Measurements from ENCODE around the gene PCDHB9. TPM values are rescaled to one million over a fixed set of nuclear protein-coding genes. Genes with fewer than 3 reads are reported as not detected.

Gene PCDHB9
- total RNA-seq, 1 experiment from 2014 or later: 0.11 TPM

Other genes with a start within 250 kb of the PCDHB9 start
- gene PCDHAC2, start 220.7 kb upstream of the PCDHB9 start, total RNA-seq (2014; rRNA removed; shearing (Covaris generic); ENCODE audit: low replicate concordance): not detected in 2 replicates
- gene PCDHB1, start 135.8 kb upstream of the PCDHB9 start, total RNA-seq (2014; rRNA removed; shearing (Covaris generic); ENCODE audit: low replicate concordance): not detected in 2 replicates
- not detected in 2 replicates for gene PCDHB2, start 92.5 kb upstream of the PCDHB9 start, total RNA-seq (2014; rRNA removed; shearing (Covaris generic); ENCODE audit: low replicate concordance)
- not detected in 2 replicates for gene PCDHB3, start 86.7 kb upstream of the PCDHB9 start, total RNA-seq (2014; rRNA removed; shearing (Covaris generic); ENCODE audit: low replicate concordance)
- gene PCDHB4, start 65.3 kb upstream of the PCDHB9 start, total RNA-seq (2014; rRNA removed; shearing (Covaris generic); ENCODE audit: low replicate concordance): not detected in 2 replicates
- not detected in 2 replicates for gene PCDHB5, start 52.0 kb upstream of the PCDHB9 start, total RNA-seq (2014; rRNA removed; shearing (Covaris generic); ENCODE audit: low replicate concordance)
- not detected in 2 replicates for gene PCDHB6, start 37.1 kb upstream of the PCDHB9 start, total RNA-seq (2014; rRNA removed; shearing (Covaris generic); ENCODE audit: low replicate concordance)
- not detected in 2 replicates for gene PCDHB7, start 14.5 kb upstream of the PCDHB9 start, total RNA-seq (2014; rRNA removed; shearing (Covaris generic); ENCODE audit: low replicate concordance)
- not detected in 2 replicates for gene PCDHB8, start 9.4 kb upstream of the PCDHB9 start, total RNA-seq (2014; rRNA removed; shearing (Covaris generic); ENCODE audit: low replicate concordance)
- 0.04 and 0.54 TPM in 2 replicates for gene PCDHB16, start 4.8 kb upstream of the PCDHB9 start, total RNA-seq (2014; rRNA removed; shearing (Covaris generic); ENCODE audit: low replicate concordance)
- gene PCDHB10, start 5.2 kb downstream of the PCDHB9 start, total RNA-seq (2014; rRNA removed; shearing (Covaris generic); ENCODE audit: low replicate concordance): 0.11 TPM in 1 of 2 replicates, not detected in the other
- not detected in 2 replicates for gene PCDHB11, start 12.5 kb downstream of the PCDHB9 start, total RNA-seq (2014; rRNA removed; shearing (Covaris generic); ENCODE audit: low replicate concordance)
- not detected in 2 replicates for gene PCDHB12, start 21.6 kb downstream of the PCDHB9 start, total RNA-seq (2014; rRNA removed; shearing (Covaris generic); ENCODE audit: low replicate concordance)
- 0.19 and 0.69 TPM in 2 replicates for gene PCDHB13, start 26.8 kb downstream of the PCDHB9 start, total RNA-seq (2014; rRNA removed; shearing (Covaris generic); ENCODE audit: low replicate concordance)
- 0.48 and 0.90 TPM in 2 replicates for gene PCDHB14, start 36.2 kb downstream of the PCDHB9 start, total RNA-seq (2014; rRNA removed; shearing (Covaris generic); ENCODE audit: low replicate concordance)
- gene PCDHB15, start 58.2 kb downstream of the PCDHB9 start, total RNA-seq (2014; rRNA removed; shearing (Covaris generic); ENCODE audit: low replicate concordance): 0.25 TPM in 1 of 2 replicates, not detected in the other
- 0.65 and 0.82 TPM in 2 replicates for gene SLC25A2, start 116.9 kb downstream of the PCDHB9 start, total RNA-seq (2014; rRNA removed; shearing (Covaris generic); ENCODE audit: low replicate concordance)
- gene TAF7, start 133.6 kb downstream of the PCDHB9 start, total RNA-seq (2014; rRNA removed; shearing (Covaris generic); ENCODE audit: low replicate concordance): 70.0 and 85.9 TPM in 2 replicates
- 0.48 and 1.2 TPM in 2 replicates for gene PCDHGA1, start 143.4 kb downstream of the PCDHB9 start, total RNA-seq (2014; rRNA removed; shearing (Covaris generic); ENCODE audit: low replicate concordance)
- gene PCDHGA2, start 151.6 kb downstream of the PCDHB9 start, total RNA-seq (2014; rRNA removed; shearing (Covaris generic); ENCODE audit: low replicate concordance): 0.04 TPM in 1 of 2 replicates, not detected in the other
- gene PCDHGA3, start 156.7 kb downstream of the PCDHB9 start, total RNA-seq (2014; rRNA removed; shearing (Covaris generic); ENCODE audit: low replicate concordance): not detected in 2 replicates
- 14.0 and 15.3 TPM in 2 replicates for gene PCDHGB1, start 162.9 kb downstream of the PCDHB9 start, total RNA-seq (2014; rRNA removed; shearing (Covaris generic); ENCODE audit: low replicate concordance)
- gene PCDHGA4, start 167.9 kb downstream of the PCDHB9 start, total RNA-seq (2014; rRNA removed; shearing (Covaris generic); ENCODE audit: low replicate concordance): 11.1 and 13.5 TPM in 2 replicates
- 9.8 and 11.5 TPM in 2 replicates for gene PCDHGB2, start 172.8 kb downstream of the PCDHB9 start, total RNA-seq (2014; rRNA removed; shearing (Covaris generic); ENCODE audit: low replicate concordance)
- gene PCDHGA5, start 177.0 kb downstream of the PCDHB9 start, total RNA-seq (2014; rRNA removed; shearing (Covaris generic); ENCODE audit: low replicate concordance): 8.8 and 9.7 TPM in 2 replicates
- 19.5 and 22.7 TPM in 2 replicates for gene PCDHGB3, start 183.1 kb downstream of the PCDHB9 start, total RNA-seq (2014; rRNA removed; shearing (Covaris generic); ENCODE audit: low replicate concordance)
- 10.9 and 14.5 TPM in 2 replicates for gene PCDHGA6, start 186.7 kb downstream of the PCDHB9 start, total RNA-seq (2014; rRNA removed; shearing (Covaris generic); ENCODE audit: low replicate concordance)
- 8.4 and 11.5 TPM in 2 replicates for gene PCDHGA7, start 195.6 kb downstream of the PCDHB9 start, total RNA-seq (2014; rRNA removed; shearing (Covaris generic); ENCODE audit: low replicate concordance)
- 6.3 and 10.0 TPM in 2 replicates for gene PCDHGB4, start 200.5 kb downstream of the PCDHB9 start, total RNA-seq (2014; rRNA removed; shearing (Covaris generic); ENCODE audit: low replicate concordance)
- 8.8 and 9.6 TPM in 2 replicates for gene PCDHGA8, start 205.5 kb downstream of the PCDHB9 start, total RNA-seq (2014; rRNA removed; shearing (Covaris generic); ENCODE audit: low replicate concordance)
- gene PCDHGB5, start 210.8 kb downstream of the PCDHB9 start, total RNA-seq (2014; rRNA removed; shearing (Covaris generic); ENCODE audit: low replicate concordance): 17.0 and 26.4 TPM in 2 replicates
- 13.0 and 15.7 TPM in 2 replicates for gene PCDHGA9, start 215.6 kb downstream of the PCDHB9 start, total RNA-seq (2014; rRNA removed; shearing (Covaris generic); ENCODE audit: low replicate concordance)
- gene PCDHGB6, start 220.9 kb downstream of the PCDHB9 start, total RNA-seq (2014; rRNA removed; shearing (Covaris generic); ENCODE audit: low replicate concordance): 5.5 and 8.8 TPM in 2 replicates
- 8.5 and 11.2 TPM in 2 replicates for gene PCDHGA10, start 225.8 kb downstream of the PCDHB9 start, total RNA-seq (2014; rRNA removed; shearing (Covaris generic); ENCODE audit: low replicate concordance)
- 6.3 and 10.4 TPM in 2 replicates for gene PCDHGB7, start 230.5 kb downstream of the PCDHB9 start, total RNA-seq (2014; rRNA removed; shearing (Covaris generic); ENCODE audit: low replicate concordance)
- 9.3 and 10.4 TPM in 2 replicates for gene PCDHGA11, start 233.9 kb downstream of the PCDHB9 start, total RNA-seq (2014; rRNA removed; shearing (Covaris generic); ENCODE audit: low replicate concordance)
- 6.6 and 7.8 TPM in 2 replicates for gene PCDHGA12, start 243.3 kb downstream of the PCDHB9 start, total RNA-seq (2014; rRNA removed; shearing (Covaris generic); ENCODE audit: low replicate concordance)